ENCODE results near the gene ZNRF2.
"Not testable (repeated sequence)": the region's sequence is repeated elsewhere in the genome, so short reads cannot be mapped to it uniquely, and the experiment has no call there.

ZNRF2 gene

GRCh38 chr7:30263090-30263710, 21.2 kb upstream of the ZNRF2 start:
- DNase-seq = no peak

GRCh38 chr7:30264052-30264451, 20.3 kb upstream of the ZNRF2 start:
- DNase-seq = no peak

DNA sequence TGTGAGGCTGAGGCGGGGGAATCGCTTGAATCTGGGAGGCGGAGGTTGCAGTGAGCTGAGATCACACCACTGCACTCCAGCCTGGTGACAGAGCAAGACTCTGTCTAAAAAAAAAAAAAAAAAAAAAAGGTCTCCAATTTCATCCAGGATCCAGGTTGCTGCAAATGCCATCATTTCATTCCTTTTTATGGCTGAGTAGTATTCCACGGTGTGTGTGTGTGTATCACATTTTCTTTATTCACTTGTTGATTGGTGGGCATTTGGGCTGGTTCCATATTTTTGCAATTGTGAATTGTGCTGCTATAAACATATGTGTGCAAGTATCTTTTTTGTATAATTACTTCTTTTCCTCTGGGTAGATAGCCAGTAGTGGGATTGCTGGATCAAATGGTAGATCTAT, 19.2 kb upstream of the ZNRF2 start:
- DNase-seq = not testable (repeated sequence)

DNA sequence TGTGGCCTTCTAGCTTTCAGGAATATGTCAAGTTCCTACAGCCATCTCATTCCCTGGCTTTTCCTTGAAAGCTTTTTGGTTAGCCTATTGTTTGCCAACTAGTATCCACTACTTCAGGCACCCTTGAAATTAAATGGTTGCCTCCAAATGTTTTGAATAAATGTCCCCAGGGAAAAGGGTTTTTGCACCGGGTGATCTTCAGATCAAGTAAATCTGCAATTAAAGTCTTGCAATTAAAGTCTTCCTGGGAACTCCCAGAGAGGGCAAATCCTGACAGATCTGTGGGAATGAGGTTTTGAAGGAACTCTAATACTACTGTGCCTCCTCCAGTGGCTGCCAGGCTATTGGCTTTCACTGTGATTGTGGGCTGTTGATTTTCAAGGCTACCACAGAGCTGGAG, 17.7 kb upstream of the ZNRF2 start:
- DNase-seq = no peak

GRCh38 chr7:30268586-30268985, 15.8 kb upstream of the ZNRF2 start:
- DNase-seq = no peak

DNA sequence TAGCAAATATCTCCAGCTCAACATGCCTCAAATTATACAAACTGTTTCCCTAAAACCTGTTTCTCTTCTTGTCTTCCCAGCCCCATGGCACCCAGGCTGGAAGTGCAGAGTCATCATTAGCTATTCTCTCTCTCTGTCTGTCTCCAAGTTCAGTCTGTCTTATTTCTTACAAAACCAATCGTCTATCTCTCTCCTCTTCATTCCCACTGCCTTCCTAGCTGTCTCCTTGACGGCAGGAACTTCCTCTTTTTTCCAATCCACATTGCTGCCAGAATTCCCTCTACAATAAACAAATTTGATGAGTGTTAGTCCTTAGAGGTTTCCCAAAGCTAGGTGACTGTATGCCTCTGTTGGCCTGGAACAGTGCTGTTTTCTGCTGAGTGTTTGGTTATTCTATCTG, 14.9 kb upstream of the ZNRF2 start:
- no peak for DNase-seq

DNA sequence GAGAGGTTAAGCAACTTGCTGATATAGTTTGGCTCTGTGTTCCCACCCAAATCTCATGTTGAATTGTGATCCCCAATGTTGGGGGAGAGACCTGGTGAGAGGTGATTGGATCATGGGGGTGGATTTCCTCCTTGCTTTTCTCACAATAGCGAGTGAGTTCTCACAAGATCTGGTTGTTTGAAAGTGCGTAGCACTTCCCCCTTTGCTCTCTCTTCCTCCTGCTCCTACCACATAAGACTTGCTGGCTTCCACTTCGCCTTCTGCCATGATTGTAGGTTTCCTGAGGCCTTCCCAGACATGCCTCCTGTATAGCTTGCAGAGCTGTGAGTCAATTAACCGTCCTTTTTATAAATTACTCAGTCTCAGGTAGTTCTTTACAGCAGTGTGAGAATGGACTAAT, 13.5 kb upstream of the ZNRF2 start:
- no peak for DNase-seq

GRCh38 chr7:30272126-30272525, 12.3 kb upstream of the ZNRF2 start:
- DNase-seq = no peak

DNA sequence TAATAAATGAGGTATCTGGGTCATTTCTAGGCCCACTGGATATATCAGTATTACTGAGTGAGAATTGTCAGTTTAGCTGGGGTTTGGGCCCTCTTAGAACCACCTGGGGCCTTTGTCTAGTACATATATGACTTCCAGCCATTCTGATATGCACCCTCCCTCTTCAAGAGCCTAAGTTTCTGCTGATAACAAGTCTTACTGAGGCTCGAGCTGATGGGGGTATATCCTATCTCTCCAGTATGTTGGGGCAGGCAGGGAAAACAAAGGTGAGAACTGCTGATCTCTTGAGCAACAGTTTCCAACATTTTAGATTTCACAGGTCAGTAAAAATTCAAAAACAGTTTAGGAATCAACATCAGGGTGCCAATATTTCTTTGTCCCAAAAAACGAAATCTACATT, 10.8 kb upstream of the ZNRF2 start:
- no peak for DNase-seq

DNA sequence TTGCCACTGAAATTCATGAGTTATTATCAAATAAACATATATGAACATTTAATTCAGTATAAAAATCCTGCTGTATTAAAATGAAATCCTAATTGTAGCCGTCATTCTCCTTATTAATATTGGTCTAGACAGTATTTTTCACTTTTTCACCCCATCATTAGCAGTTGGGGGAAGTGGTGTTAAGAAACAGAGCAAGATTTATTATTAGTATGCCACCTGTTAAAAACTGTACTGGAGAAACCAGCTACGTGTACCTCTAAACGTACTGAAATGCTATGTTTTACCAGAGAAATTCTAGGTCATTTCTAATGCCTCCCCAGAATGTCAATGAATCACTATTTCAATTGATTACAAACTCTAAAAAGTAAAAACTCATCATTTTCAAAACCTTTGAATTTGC, 9.8 kb upstream of the ZNRF2 start:
- DNase-seq = no peak

DNA sequence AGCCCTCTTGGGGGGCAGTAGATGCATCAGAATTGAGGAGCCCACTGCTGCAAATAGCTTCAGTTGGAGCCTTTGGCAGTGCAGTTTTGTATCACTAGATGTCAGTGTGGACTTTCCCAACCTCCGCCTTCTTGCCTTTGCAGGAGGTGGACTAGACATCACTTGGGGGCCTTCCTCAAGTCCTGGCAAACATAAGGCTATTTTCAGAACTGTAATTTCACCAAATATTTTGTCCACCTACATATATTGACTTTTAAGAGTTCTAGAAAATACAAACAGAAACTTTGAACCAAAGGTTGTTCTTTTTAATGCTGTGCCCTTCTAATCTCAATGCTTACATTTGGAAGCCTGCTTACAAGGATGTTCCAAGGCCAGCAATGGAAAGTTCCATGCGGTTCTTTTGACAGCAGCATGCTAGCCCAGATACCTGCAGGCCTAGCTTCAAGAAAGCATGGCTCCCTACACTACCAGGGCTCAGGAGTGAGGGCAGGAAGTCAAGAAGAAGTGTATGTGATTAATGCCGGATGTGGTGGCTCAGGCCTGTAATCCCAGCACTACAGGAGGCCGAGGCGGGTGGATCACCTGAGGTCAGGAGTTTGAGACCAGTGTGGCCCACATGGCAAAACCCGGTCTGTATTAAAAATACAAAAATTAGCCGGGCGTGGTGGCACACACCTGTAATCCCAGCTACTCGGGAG, 8.0 kb upstream of the ZNRF2 start:
- peak; percentile 85 for DNase-seq

- no peak for DNase-seq
These were observed 6.0 kb upstream of the ZNRF2 start for GRCh38 chr7:30278376-30278775.

DNA sequence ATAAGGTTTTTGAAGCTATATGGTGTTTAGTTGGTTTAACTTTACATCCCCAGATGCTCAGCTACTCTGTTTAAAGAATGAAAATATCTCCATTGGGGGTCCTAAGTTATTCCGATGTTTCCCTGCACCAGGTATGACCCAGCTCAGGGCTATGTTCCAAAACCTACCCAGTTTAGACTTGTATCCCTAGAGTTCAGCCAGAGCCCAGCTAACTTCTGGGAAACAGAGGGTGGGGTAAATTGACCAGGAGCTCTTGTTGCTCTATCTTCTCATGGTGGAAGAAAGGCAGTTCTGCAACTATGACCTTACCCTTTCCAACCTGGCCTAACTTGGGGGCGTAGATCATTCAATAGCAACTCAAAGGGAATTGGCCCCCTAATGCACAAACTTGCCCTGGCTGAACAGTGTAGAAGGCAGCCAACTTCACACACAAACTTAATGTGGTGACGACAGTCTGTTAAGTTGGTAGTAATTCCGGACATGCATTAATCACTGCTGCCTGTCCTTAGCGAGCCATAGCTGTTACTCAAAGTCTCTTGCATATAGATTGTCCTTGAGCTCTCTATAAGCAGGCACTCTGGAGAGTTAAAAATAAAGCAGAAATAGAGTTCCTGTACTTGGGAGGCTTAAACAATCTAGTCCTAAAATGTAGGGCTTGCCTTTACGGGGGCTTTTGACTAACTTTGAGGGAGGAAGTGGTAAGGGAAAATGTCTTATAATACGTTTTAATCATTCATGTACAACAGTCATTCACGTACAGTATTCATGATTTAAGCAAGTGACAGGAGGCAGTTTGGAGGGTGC, 5.3 kb upstream of the ZNRF2 start:
- no peak for DNase-seq

DNA sequence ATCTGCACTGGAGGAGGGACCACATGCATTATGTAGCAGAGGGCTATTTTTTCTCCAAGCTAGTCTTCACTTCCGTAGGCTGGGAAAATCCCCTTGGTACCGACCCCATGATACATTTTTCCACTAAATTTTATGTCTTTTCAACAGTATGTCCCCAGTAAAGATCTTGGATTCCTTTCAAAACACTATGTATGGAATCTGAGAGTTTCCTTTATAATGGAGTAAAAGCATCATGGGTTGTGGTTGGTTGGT, 4.8 kb upstream of the ZNRF2 start:
- no peak for DNase-seq

GRCh38 chr7:30280631-30281030, 3.8 kb upstream of the ZNRF2 start:
- no peak for DNase-seq

DNA sequence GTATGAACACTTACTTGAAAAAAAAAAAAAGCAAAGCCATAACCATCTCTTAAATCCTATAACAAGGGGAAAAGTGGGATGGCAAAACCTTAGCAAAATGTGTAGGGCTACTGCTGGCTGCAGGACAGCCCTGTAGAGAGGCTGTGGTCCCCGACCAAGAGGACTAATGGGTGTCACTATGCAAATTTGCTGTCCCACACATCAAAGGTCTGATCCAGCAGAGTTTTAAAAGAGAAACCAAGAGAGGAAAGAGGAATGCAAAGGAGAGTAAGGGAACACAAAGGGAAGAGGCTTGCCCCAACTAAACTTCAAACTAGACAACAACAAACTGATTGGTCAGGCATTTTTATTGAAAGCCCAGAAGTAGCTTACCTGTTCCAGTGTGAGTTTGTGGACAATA, 3.1 kb upstream of the ZNRF2 start:
- DNase-seq = no peak

GRCh38 chr7:30281791-30282190, 2.6 kb upstream of the ZNRF2 start:
- DNase-seq = no peak

GRCh38 chr7:30282735-30283134, 1.7 kb upstream of the ZNRF2 start:
- no peak for DNase-seq

DNA sequence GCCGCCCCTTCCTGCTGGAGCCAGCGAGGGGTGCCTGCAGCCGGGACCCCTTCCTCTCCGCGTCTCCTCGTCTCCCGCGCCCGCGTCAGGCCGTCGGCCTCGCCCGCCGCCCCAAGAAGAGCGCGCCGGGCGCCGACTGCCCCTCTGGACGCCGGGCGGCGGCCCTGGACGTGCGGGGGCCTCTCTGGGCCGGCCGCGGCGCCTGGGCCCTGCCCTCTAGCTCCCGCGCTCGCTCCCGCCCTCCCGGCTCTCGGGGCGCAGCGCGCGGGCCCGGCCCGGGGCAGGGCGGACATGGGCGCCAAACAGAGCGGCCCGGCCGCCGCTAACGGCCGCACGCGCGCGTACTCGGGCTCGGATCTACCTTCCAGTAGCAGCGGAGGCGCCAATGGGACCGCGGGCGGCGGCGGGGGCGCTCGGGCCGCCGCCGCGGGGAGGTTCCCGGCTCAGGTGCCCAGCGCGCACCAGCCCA, 704 bp downstream of the ZNRF2 start:
- DNase-seq = peak; percentile 63

GRCh38 chr7:30285536-30286284, 1.3 kb downstream of the ZNRF2 start:
- DNase-seq = peak; percentile 92

DNA sequence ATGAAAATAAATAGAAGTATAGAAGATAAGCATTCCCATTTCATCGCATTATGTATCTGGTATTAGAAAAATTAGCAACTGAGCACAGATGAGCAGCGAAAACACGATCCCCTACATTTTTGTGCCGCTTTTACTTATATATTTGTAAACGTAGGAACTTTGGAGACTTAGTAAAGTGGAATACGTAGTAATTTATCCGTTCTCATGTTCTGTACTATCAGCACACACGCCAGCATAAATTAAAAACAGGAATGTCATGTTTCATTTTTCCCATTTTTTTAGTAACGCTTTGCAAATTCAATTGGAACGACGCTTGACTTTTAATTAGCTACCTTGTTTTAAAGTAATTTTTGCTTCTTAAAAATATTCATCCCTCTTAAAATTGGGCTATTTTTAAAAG, 2.4 kb downstream of the ZNRF2 start:
- no peak for DNase-seq

DNA sequence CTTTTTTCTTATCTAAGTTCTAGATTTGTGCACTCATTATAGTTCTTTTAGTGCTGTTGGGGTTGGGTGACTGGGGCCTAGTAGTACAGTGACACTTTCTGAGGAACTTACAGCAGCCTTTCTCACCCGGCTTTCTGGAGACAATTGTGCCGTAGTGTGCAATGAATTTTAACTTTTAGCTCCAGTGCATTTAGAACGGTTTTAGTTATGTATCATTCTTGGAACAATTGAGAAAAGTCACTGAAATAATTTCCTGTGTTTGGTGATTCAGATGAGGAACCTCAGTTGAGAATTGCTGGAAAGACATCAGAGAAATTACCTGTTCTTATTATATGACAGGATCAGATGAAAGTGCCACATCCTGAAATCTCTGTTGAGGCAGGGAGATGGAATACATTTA, 3.2 kb downstream of the ZNRF2 start:
- DNase-seq = not testable (repeated sequence)

DNA sequence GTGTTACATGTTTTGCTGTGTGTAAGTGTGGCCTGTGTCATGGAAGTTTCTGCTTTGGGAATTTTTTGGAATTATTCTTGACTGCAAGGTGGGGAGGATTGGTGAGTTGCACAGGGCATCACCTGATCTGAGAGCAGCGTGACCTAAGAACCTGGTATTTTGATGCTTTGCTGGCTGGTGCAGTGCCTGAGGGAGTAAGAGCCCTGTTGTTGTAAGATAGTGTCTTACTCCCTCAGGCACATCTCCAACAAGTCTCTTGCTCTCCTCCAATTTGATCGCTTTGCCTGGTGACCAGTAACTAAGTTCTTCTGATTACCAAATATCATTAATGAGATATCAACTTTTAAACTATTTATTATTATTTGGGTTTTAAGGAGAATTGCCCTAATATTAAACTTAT, 5.2 kb downstream of the ZNRF2 start:
- not testable (repeated sequence) for DNase-seq

GRCh38 chr7:30290317-30290716, 5.9 kb downstream of the ZNRF2 start:
- peak; percentile 66 for DNase-seq

Data from hematopoietic multipotent progenitor cell treated with erythropoietin and hydrocortisone succinate and interleukin-3 and kit ligand, for 4 days (in vitro differentiated cells).